ENCODE results near the gene DCTN2.

- TF ChIP-seq CTCF (IDR thresholded peaks at IDR 0.05) (no peak), EP300 (IDR thresholded peaks at IDR 0.05) (no peak), POLR2A (IDR thresholded peaks at IDR 0.05) (no peak)
Observed at GRCh38 chr12:57535764-57536596, 11.0 kb downstream of the DCTN2 start.
